HEK293T (cell line): Measurements from ENCODE around the gene CST9.

ENCODE experiments used
- ELF4 ChIP-seq: fragments of 450-650 bp; IDR thresholded peaks from 2 replicates; pipeline ENCODE4 v1.6.1; 2017; ENCODE audit warnings: antibody characterized with exemption
- FOXA1 ChIP-seq: fragments of 450-650 bp; IDR thresholded peaks from 2 replicates; pipeline ENCODE4 v1.6.1; 2016; ENCODE audit warnings: mild to moderate bottlenecking
- FOXK2 ChIP-seq: fragments of 450-650 bp; IDR thresholded peaks from 2 replicates; pipeline ENCODE4 v1.6.1; 2016; ENCODE audit warnings: mild to moderate bottlenecking
- L3MBTL2 ChIP-seq: fragments of 450-650 bp; conservative IDR thresholded peaks from 2 replicates; pipeline ENCODE4 v1.6.1; 2016; ENCODE audit warnings: mild to moderate bottlenecking
- NFRKB ChIP-seq: fragments of 450-650 bp; IDR thresholded peaks from 2 replicates; pipeline ENCODE4 v1.6.1; 2016; ENCODE audit warnings: mild to moderate bottlenecking, moderate library complexity
- TARDBP ChIP-seq: fragments of 450-650 bp; IDR thresholded peaks from 2 replicates; pipeline ENCODE4 v1.6.1; 2016
- ZNF384 ChIP-seq: fragments of 450-650 bp; IDR thresholded peaks from 2 replicates; pipeline ENCODE4 v1.6.1; 2016

- TF ChIP-seq TARDBP, result no peak
- TF ChIP-seq ZNF384, result no peak
- no peak for TF ChIP-seq L3MBTL2
- TF ChIP-seq ELF4, result no peak
- TF ChIP-seq NFRKB, result no peak
- no peak for TF ChIP-seq FOXK2
- TF ChIP-seq FOXA1, result no peak
Measured at GRCh38 chr20:23644164-23644563, 38.4 kb upstream of the CST9 start.
